Left lung (tissue), 10 donors: ENCODE data around the gene RLN3. TPM values are rescaled to one million over a fixed set of nuclear protein-coding genes. Genes with fewer than 3 reads are reported as not detected.

Experiments
- ATAC-seq: fragments of 200-7000 bp; cut with Tn5 transposase; one replicate; pipeline ENCODE4 v1.9.1; 2020; ENCODE audit warnings: moderate library complexity
- DNase-seq, 4 donors: peaks; one replicate each; pipeline ENCODE4 v3.0.0-alpha.2; 2013 to 2020
- H3K27ac ChIP-seq, 2 donors: fragments of 200-600 bp; sonication (generic) in 1 of 2; one replicate each; pipeline versions ENCODE4 v1.5.0 to v1.8.0; 2020 to 2021
- H3K27me3 ChIP-seq, 2 donors: fragments of 200-600 bp; sonication (generic) in 1 of 2; one replicate each; pipeline versions ENCODE4 v1.5.0 to v1.8.0; 2020 to 2021
- H3K36me3 ChIP-seq, 2 donors: fragments of 200-600 bp; sonication (generic) in 1 of 2; one replicate each; pipeline versions ENCODE4 v1.5.0 to v1.8.0; 2020 to 2021
- H3K4me1 ChIP-seq, 2 donors: fragments of 200-600 bp; one replicate each; pipeline ENCODE4 v1.8.0; 2021
- H3K4me3 ChIP-seq, 2 donors: fragments of 200-600 bp; sonication (generic) in 1 of 2; one replicate each; pipeline versions ENCODE4 v1.5.0 to v1.8.0; 2020 to 2021; ENCODE audit warnings: mild to moderate bottlenecking in 1 of 2
- H3K9me3 ChIP-seq, 2 donors: fragments of 200-600 bp; sonication (generic) in 1 of 2; one replicate each; pipeline versions ENCODE4 v1.5.0 to v1.8.0; 2020 to 2021
- intact Hi-C, 2 donors: fragments of 100-400 bp; cut with DNase I; formaldehyde crosslinking; loops; one replicate each; pipeline versions ENCODE4 v1.11.2 to v1.14.2; 2022
- polyA plus RNA-seq, 6 donors: library from polyadenylated mRNA; unstranded; fragments of 120-200 nt; gene quantifications; one replicate each; pipeline ENCODE4 v1.2.1, GENCODE V29; 2013; ENCODE audit not compliant: insufficient read length in 6 of 6
- total RNA-seq, 2 donors: library from RNA; stranded (reverse); fragmentation: NEBNext Ultra II Directional; extraction: Animal tissue kit (Norgen Biotek cat#: 25700); gene quantifications; one replicate each; pipeline ENCODE4 v1.2.1, GENCODE V29; 2021
- TF ChIP-seq, protein P1 (sequence below), 2 donors: fragments of 200-600 bp; sonication (generic) in 1 of 2; IDR thresholded peaks; one replicate each; pipeline versions ENCODE4 v1.5.0 to v1.8.0; 2021; ENCODE audit warnings: antibody characterized with exemption in 2 of 2
- donor health status: DM: no; HTN: yes; CAD: no.
- donor health status: DM: no; HTN: no; CAD: no.

RLN3 gene
- total and polyA plus RNA-seq, 8 donors, result not detected

- Histone ChIP-seq H3K27me3 (no peaks in the 10 kb centered on the region), H3K4me3 (no peak overlapping the region), H3K36me3 (peaks cover 0 to 43% of the 10 kb centered on the region in 2 donors), H3K27ac (no peak overlapping the region), H3K4me1 (peaks cover 4 to 5% of the 10 kb centered on the region in 2 donors), H3K9me3 (peaks cover 0 to 11% of the 10 kb centered on the region in 2 donors)
- DNase-seq, result peak in 1 of 4 donors; percentile 29
- intact Hi-C loops, result no loop called here
- no peak for ATAC-seq
- TF ChIP-seq, protein P1, sequence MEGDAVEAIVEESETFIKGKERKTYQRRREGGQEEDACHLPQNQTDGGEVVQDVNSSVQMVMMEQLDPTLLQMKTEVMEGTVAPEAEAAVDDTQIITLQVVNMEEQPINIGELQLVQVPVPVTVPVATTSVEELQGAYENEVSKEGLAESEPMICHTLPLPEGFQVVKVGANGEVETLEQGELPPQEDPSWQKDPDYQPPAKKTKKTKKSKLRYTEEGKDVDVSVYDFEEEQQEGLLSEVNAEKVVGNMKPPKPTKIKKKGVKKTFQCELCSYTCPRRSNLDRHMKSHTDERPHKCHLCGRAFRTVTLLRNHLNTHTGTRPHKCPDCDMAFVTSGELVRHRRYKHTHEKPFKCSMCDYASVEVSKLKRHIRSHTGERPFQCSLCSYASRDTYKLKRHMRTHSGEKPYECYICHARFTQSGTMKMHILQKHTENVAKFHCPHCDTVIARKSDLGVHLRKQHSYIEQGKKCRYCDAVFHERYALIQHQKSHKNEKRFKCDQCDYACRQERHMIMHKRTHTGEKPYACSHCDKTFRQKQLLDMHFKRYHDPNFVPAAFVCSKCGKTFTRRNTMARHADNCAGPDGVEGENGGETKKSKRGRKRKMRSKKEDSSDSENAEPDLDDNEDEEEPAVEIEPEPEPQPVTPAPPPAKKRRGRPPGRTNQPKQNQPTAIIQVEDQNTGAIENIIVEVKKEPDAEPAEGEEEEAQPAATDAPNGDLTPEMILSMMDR (IDR thresholded peaks at IDR 0.05), result no peak
Observed at GRCh38 chr19:13997631-13997962, 30.4 kb upstream of the RLN3 start.

DNA sequence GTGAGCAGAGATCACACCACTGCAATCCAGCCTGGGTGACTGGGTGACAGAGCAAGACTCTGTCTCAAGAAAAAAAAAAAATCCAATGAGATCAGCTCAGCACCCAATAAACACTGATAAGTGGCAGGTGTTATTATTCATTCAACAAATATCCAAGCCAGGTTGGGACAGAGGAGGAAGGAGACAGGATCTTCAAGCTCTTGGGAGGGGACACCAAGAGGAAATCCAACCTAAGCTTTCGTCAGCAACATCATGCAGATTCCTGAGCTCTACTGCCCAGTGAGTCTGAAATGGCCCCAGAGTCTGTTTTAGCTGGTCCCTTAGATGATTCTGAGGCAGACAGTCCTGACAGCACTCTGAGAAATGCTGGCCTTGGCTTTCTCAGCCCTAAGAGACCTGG, 29.5 kb upstream of the RLN3 start:
- Histone ChIP-seq H3K4me1 (peaks cover 12 to 13% of the 10 kb centered on the region in 2 donors), H3K27me3 (no peaks in the 10 kb centered on the region), H3K36me3 (peaks cover 0 to 34% of the 10 kb centered on the region in 2 donors), H3K4me3 (no peak overlapping the region), H3K27ac (no peak overlapping the region), H3K9me3 (peaks cover 0 to 11% of the 10 kb centered on the region in 2 donors)
- TF ChIP-seq, protein P1 (IDR thresholded peaks at IDR 0.05), result no peak
- intact Hi-C loops, result no loop called here
- DNase-seq, result no peak
- ATAC-seq, result no peak

- Histone ChIP-seq H3K27me3 (no peaks in the 10 kb centered on the region), H3K9me3 (peaks cover 0 to 11% of the 10 kb centered on the region in 2 donors), H3K4me3 (no peak overlapping the region), H3K4me1 (peaks cover 14 to 19% of the 10 kb centered on the region in 2 donors), H3K36me3 (peaks cover 0 to 33% of the 10 kb centered on the region in 2 donors), H3K27ac (no peak overlapping the region)
- intact Hi-C loops, result no loop called here
- TF ChIP-seq, protein P1 (IDR thresholded peaks at IDR 0.05), result no peak
- DNase-seq (no peak), ATAC-seq (no peak)
Observed at GRCh38 chr19:13999085-13999484, 28.9 kb upstream of the RLN3 start.

- ATAC-seq (no peak), DNase-seq (peak in 1 of 4 donors; percentile 13)
- Histone ChIP-seq H3K27ac (no peak overlapping the region), H3K36me3 (peaks cover 0 to 28% of the 10 kb centered on the region in 2 donors), H3K27me3 (no peaks in the 10 kb centered on the region), H3K4me1 (peaks cover 26 to 35% of the 10 kb centered on the region in 2 donors), H3K4me3 (no peak overlapping the region), H3K9me3 (peaks cover 0 to 11% of the 10 kb centered on the region in 2 donors)
- intact Hi-C loops, result no loop called here
- TF ChIP-seq, protein P1 (IDR thresholded peaks at IDR 0.05), result no peak
Observed at GRCh38 chr19:14000691-14001375, 27.1 kb upstream of the RLN3 start.

GRCh38 chr19:14002571-14003250, 25.2 kb upstream of the RLN3 start:
- intact Hi-C loops, result no loop called here
- TF ChIP-seq, protein P1 (IDR thresholded peaks at IDR 0.05), result no peak

More at GRCh38 chr19:14002571-14003250, 25.2 kb upstream of the RLN3 start:
- H3K4me3 ChIP-seq, result no peak overlapping the region
- peaks cover 26 to 40% of the 10 kb centered on the region in 2 donors for H3K4me1 ChIP-seq
- ATAC-seq (no peak), DNase-seq (peak in 1 of 4 donors; percentile 59)
- H3K27ac ChIP-seq, result peak overlapping the region; percentile 67 to 99
- no peaks in the 10 kb centered on the region for H3K27me3 ChIP-seq
- H3K9me3 ChIP-seq, result peaks cover 0 to 11% of the 10 kb centered on the region in 2 donors
- peaks cover 0 to 14% of the 10 kb centered on the region in 2 donors for H3K36me3 ChIP-seq
